Glutamatergic neuron (in vitro differentiated cells): ENCODE results near the gene ANKRD55. TPM values are rescaled to one million over a fixed set of nuclear protein-coding genes. Genes with fewer than 3 reads are reported as not detected.
"Not testable (repeated sequence)": the region's sequence is repeated elsewhere in the genome, so short reads cannot be mapped to it uniquely, and the experiment has no call there.

Experiments used
- DNase-seq: peaks from one replicate; pipeline ENCODE4 v3.0.0; 2022
- H3K27ac Mint-ChIP-seq: one replicate; pipeline ENCODE4 v1.8.0; 2020; ENCODE audit warnings: mild to moderate bottlenecking, mixed read lengths, inconsistent platforms; ENCODE audit not compliant: unreplicated experiment
- H3K27me3 Mint-ChIP-seq: one replicate; pipeline ENCODE4 v1.8.0; 2020; ENCODE audit warnings: mild to moderate bottlenecking, moderate library complexity, mixed read lengths, inconsistent platforms; ENCODE audit not compliant: unreplicated experiment
- H3K36me3 Mint-ChIP-seq: one replicate; pipeline ENCODE4 v1.8.0; 2020; ENCODE audit warnings: mild to moderate bottlenecking, mixed read lengths, inconsistent platforms; ENCODE audit not compliant: unreplicated experiment
- H3K4me1 Mint-ChIP-seq: one replicate; pipeline ENCODE4 v1.8.0; 2020; ENCODE audit warnings: mild to moderate bottlenecking, low read depth, mixed read lengths, inconsistent platforms; ENCODE audit not compliant: unreplicated experiment
- H3K4me3 Mint-ChIP-seq: one replicate; pipeline ENCODE4 v1.8.0; 2020; ENCODE audit warnings: mild to moderate bottlenecking, mixed read lengths, inconsistent platforms; ENCODE audit not compliant: unreplicated experiment
- H3K9me3 Mint-ChIP-seq: one replicate; pipeline ENCODE4 v1.8.0; 2020; ENCODE audit warnings: mild to moderate bottlenecking, moderate library complexity, mixed read lengths, inconsistent platforms; ENCODE audit not compliant: unreplicated experiment
- total RNA-seq: library from RNA; stranded (reverse); fragmentation: NEBNext Ultra II Directional; extraction: Animal tissue kit (Norgen Biotek cat#: 25700); gene quantifications from one replicate; pipeline ENCODE4 v1.2.1, GENCODE V29; 2021; ENCODE audit not compliant: unreplicated experiment
- TF ChIP-seq, protein P1 (sequence below): fragments of 200-600 bp; sonication (generic); IDR thresholded peaks from one replicate; pipeline ENCODE4 v1.5.0; 2021; ENCODE audit not compliant: partially characterized antibody, unreplicated experiment

The ANKRD55 gene
- total RNA-seq, 1 donor from 2014 or later = not detected

DNA sequence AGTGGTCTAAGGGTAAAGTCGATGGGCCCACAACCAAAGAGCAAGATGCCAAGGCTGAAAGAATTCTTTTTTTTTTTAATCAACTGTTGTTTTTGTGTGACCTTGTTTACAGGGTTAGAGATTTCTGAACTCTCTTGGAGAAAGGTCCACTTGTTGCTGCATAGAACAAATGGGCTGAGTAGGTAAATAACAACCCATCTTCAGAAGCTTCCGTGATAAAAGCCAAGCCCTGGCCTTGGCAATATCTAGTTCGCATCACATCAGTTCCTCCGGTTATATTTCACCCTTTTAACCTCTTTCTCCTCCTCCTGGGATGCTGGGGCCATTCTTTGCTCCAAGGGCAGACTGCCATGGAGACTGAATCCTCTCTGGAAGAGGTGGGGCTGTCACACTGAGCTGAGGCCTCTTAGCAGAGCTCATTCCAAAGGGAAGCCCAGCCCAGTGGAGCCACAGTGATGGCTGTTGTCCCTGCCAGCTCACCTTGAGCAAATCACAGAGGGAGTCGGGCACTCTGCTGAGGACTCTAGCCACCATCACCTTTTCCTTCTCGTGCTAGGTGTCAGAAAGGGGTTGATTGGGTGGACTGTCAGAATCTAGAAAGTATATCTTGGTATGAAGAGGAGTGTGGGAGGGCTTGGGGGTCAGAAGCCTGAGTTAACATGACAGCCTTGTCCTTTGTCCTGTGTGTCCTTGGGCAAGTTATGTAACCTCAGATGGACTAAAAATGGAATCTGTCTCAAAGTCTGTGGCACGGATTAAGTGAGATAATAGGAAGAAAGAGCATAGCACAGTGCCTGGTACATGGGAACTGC, 17.9 kb downstream of the ANKRD55 start:
- H3K27me3 Mint-ChIP-seq = peaks cover 1% of the 10 kb centered on the region
- no peak overlapping the region for H3K4me3 Mint-ChIP-seq
- no peaks in the 10 kb centered on the region for H3K4me1 Mint-ChIP-seq
- no peak for DNase-seq
- TF ChIP-seq, protein P1, sequence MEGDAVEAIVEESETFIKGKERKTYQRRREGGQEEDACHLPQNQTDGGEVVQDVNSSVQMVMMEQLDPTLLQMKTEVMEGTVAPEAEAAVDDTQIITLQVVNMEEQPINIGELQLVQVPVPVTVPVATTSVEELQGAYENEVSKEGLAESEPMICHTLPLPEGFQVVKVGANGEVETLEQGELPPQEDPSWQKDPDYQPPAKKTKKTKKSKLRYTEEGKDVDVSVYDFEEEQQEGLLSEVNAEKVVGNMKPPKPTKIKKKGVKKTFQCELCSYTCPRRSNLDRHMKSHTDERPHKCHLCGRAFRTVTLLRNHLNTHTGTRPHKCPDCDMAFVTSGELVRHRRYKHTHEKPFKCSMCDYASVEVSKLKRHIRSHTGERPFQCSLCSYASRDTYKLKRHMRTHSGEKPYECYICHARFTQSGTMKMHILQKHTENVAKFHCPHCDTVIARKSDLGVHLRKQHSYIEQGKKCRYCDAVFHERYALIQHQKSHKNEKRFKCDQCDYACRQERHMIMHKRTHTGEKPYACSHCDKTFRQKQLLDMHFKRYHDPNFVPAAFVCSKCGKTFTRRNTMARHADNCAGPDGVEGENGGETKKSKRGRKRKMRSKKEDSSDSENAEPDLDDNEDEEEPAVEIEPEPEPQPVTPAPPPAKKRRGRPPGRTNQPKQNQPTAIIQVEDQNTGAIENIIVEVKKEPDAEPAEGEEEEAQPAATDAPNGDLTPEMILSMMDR = no peak
- H3K27ac Mint-ChIP-seq = no peak overlapping the region
- H3K9me3 Mint-ChIP-seq = peaks cover 7% of the 10 kb centered on the region
- H3K36me3 Mint-ChIP-seq = peaks cover 22% of the 10 kb centered on the region

GRCh38 chr5:56213886-56214535, 19.1 kb downstream of the ANKRD55 start:
- H3K27me3 Mint-ChIP-seq, H3K4me1 Mint-ChIP-seq: not testable (repeated sequence)
- H3K36me3 Mint-ChIP-seq = peaks cover 22% of the 10 kb centered on the region

GRCh38 chr5:56212130-56212879, 20.8 kb downstream of the ANKRD55 start:
- H3K27ac Mint-ChIP-seq = no peak overlapping the region
- TF ChIP-seq, protein P1 = no peak
- DNase-seq = no peak
- peaks cover 1% of the 10 kb centered on the region for H3K27me3 Mint-ChIP-seq
- peaks cover 17% of the 10 kb centered on the region for H3K36me3 Mint-ChIP-seq
- H3K9me3 Mint-ChIP-seq = peaks cover 5% of the 10 kb centered on the region
- no peaks in the 10 kb centered on the region for H3K4me1 Mint-ChIP-seq
- H3K4me3 Mint-ChIP-seq = no peak overlapping the region

More at GRCh38 chr5:56213886-56214535, 19.1 kb downstream of the ANKRD55 start:
- not testable (repeated sequence) for H3K4me3 Mint-ChIP-seq, H3K27ac Mint-ChIP-seq, H3K9me3 Mint-ChIP-seq, DNase-seq

- DNase-seq = no peak
- Mint-ChIP-seq H3K9me3 (peaks cover 2% of the 10 kb centered on the region), H3K4me1 (no peaks in the 10 kb centered on the region), H3K4me3 (no peak overlapping the region), H3K36me3 (peaks cover 10% of the 10 kb centered on the region), H3K27ac (no peak overlapping the region), H3K27me3 (peaks cover 1% of the 10 kb centered on the region)
- TF ChIP-seq, protein P1 = no peak
Measured at GRCh38 chr5:56211298-56211865, 21.7 kb downstream of the ANKRD55 start.

- Mint-ChIP-seq H3K27ac (no peak overlapping the region), H3K4me3 (no peak overlapping the region), H3K9me3 (no peaks in the 10 kb centered on the region), H3K4me1 (no peaks in the 10 kb centered on the region), H3K36me3 (peaks cover 2% of the 10 kb centered on the region), H3K27me3 (peaks cover 1% of the 10 kb centered on the region)
- DNase-seq = no peak
- TF ChIP-seq, protein P1 = no peak
Measured at GRCh38 chr5:56208681-56209080, 24.4 kb downstream of the ANKRD55 start.
